H9 (cell line): ENCODE data around the gene KCNE1. TPM values are rescaled to one million over a fixed set of nuclear protein-coding genes. Genes with fewer than 3 reads are reported as not detected.

ENCODE experiments used
- DNase-seq: peaks from one replicate; pipeline ENCODE4 v3.0.0-alpha.2; 2017
- H2AFZ ChIP-seq: one replicate; pipeline ENCODE4 v1.6.1; 2013; ENCODE audit warnings: mild to moderate bottlenecking, low read length, control low read depth, moderate library complexity
- H2AK5ac ChIP-seq: 2 replicates; pipeline ENCODE4 v1.6.1; 2013; ENCODE audit warnings: low read length, control low read depth, mixed read lengths; ENCODE audit not compliant: insufficient read length
- H2BK120ac ChIP-seq: one replicate; pipeline ENCODE4 v1.6.1; 2013; ENCODE audit warnings: low read depth, mild to moderate bottlenecking, low read length, control low read depth, inconsistent platforms; ENCODE audit not compliant: poor library complexity, severe bottlenecking
- H2BK12ac ChIP-seq: 2 replicates; pipeline ENCODE4 v1.6.1; 2013; ENCODE audit warnings: low read length, control low read depth, mixed read lengths, low read depth; ENCODE audit not compliant: insufficient read length
- H2BK15ac ChIP-seq: 2 replicates; pipeline ENCODE4 v1.6.1; 2013; ENCODE audit warnings: low read depth, low read length, control low read depth
- H2BK20ac ChIP-seq: one replicate; pipeline ENCODE4 v1.6.1; 2013; ENCODE audit warnings: low read depth, mild to moderate bottlenecking, low read length, control low read depth, inconsistent platforms; ENCODE audit not compliant: poor library complexity, severe bottlenecking
- H2BK5ac ChIP-seq: 2 replicates; pipeline ENCODE4 v1.6.1; 2013; ENCODE audit warnings: low read length, control low read depth, mixed read lengths; ENCODE audit not compliant: insufficient read length
- H3K14ac ChIP-seq: 2 replicates; pipeline ENCODE4 v1.6.1; 2013; ENCODE audit warnings: low read length, control low read depth; ENCODE audit not compliant: insufficient read depth
- H3K18ac ChIP-seq: 2 replicates; pipeline ENCODE4 v1.6.1; 2013; ENCODE audit warnings: low read depth, mild to moderate bottlenecking, mixed read lengths, low read length, control low read depth; ENCODE audit not compliant: insufficient read length
- H3K23ac ChIP-seq: 2 replicates; pipeline ENCODE4 v1.6.1; 2013; ENCODE audit warnings: low read length, control low read depth, mixed read lengths, low read depth; ENCODE audit not compliant: insufficient read length
- H3K23me2 ChIP-seq: 2 replicates; pipeline ENCODE4 v1.6.1; 2013; ENCODE audit warnings: low read depth, mild to moderate bottlenecking, mixed read lengths, low read length, control low read depth; ENCODE audit not compliant: insufficient read length, poor library complexity, severe bottlenecking
- H3K27ac ChIP-seq: 2 replicates; pipeline ENCODE4 v1.5.1; 2013; ENCODE audit warnings: low read length, control low read depth, mixed read lengths, low read depth; ENCODE audit not compliant: insufficient read length
- H3K27me3 ChIP-seq: 2 replicates; pipeline ENCODE4 v1.6.1; 2013; ENCODE audit warnings: low read length, control low read depth, inconsistent platforms; ENCODE audit not compliant: insufficient read depth
- H3K4ac ChIP-seq: 2 replicates; pipeline ENCODE4 v1.6.1; 2013; ENCODE audit warnings: low read depth, mild to moderate bottlenecking, control low read depth, inconsistent platforms, low read length, moderate library complexity
- H3K4me1 ChIP-seq: 2 replicates; pipeline ENCODE4 v1.6.1; 2013; ENCODE audit warnings: low read length, control low read depth, inconsistent platforms; ENCODE audit not compliant: insufficient read depth
- H3K4me2 ChIP-seq: 2 replicates; pipeline ENCODE4 v1.6.1; 2013; ENCODE audit warnings: low read length, control low read depth, mixed read lengths; ENCODE audit not compliant: insufficient read length, insufficient read depth
- H3K56ac ChIP-seq: 2 replicates; pipeline ENCODE4 v1.6.1; 2013; ENCODE audit warnings: low read depth, mild to moderate bottlenecking, mixed read lengths, low read length, control low read depth; ENCODE audit not compliant: insufficient read length
- H3K79me1 ChIP-seq: 2 replicates; pipeline ENCODE4 v1.6.1; 2013; ENCODE audit warnings: low read depth, mild to moderate bottlenecking, moderate library complexity, low read length, control low read depth, inconsistent platforms; ENCODE audit not compliant: insufficient read depth, poor library complexity, severe bottlenecking
- H3K79me2 ChIP-seq: 2 replicates; pipeline ENCODE4 v1.6.1; 2013; ENCODE audit warnings: low read length, control low read depth, inconsistent platforms; ENCODE audit not compliant: insufficient read depth
- H3K9ac ChIP-seq: 2 replicates; pipeline ENCODE4 v1.6.1; 2013; ENCODE audit warnings: low read length, control low read depth, mixed read lengths; ENCODE audit not compliant: insufficient read length; ENCODE audit errors: extremely low read depth
- H3K9me3 ChIP-seq: one replicate; pipeline ENCODE4 v1.6.1; 2013; ENCODE audit warnings: low read depth, low read length, inconsistent platforms; ENCODE audit not compliant: control insufficient read depth
- H3T11ph ChIP-seq: one replicate; pipeline ENCODE4 v1.6.1; 2013; ENCODE audit warnings: mild to moderate bottlenecking, low read length, control low read depth, inconsistent platforms
- H4K20me1 ChIP-seq: one replicate; pipeline ENCODE4 v1.6.1; 2013; ENCODE audit not compliant: control insufficient read depth, insufficient read length, insufficient read depth
- H4K5ac ChIP-seq: 2 replicates; pipeline ENCODE4 v1.6.1; 2013; ENCODE audit warnings: low read depth, mild to moderate bottlenecking, mixed read lengths, low read length, control low read depth; ENCODE audit not compliant: insufficient read length
- H4K8ac ChIP-seq: replicated peaks from 2 replicates; pipeline ENCODE4 v1.6.1; 2013; ENCODE audit warnings: low read length, control low read depth, mixed read lengths, low read depth; ENCODE audit not compliant: insufficient read length
- H4K91ac ChIP-seq: 2 replicates; pipeline ENCODE4 v1.6.1; 2013; ENCODE audit warnings: low read depth, mild to moderate bottlenecking, moderate library complexity, mixed read lengths, low read length, control low read depth; ENCODE audit not compliant: insufficient read length
- H3K27ac Mint-ChIP-seq, 3 experiments: 2 replicates in 2 of 3; 3 replicates in 1 of 3; pipeline ENCODE4 v1.8.0; 2020 to 2021; ENCODE audit warnings: mixed read lengths in 3 of 3, mild to moderate bottlenecking in 1 of 3, moderate library complexity in 1 of 3
- H3K27me3 Mint-ChIP-seq: 2 replicates; pipeline ENCODE4 v1.8.0; 2021; ENCODE audit warnings: low read depth, mild to moderate bottlenecking, moderate library complexity, mixed read lengths
- H3K36me3 Mint-ChIP-seq, 3 experiments: 2 replicates in 2 of 3; 3 replicates in 1 of 3; pipeline ENCODE4 v1.8.0; 2020 to 2021; ENCODE audit warnings: low read depth in 3 of 3, mixed read lengths in 3 of 3; ENCODE audit not compliant: insufficient read depth in 1 of 3
- H3K4me1 Mint-ChIP-seq, 2 experiments: 2 replicates each; pipeline ENCODE4 v1.8.0; 2020; ENCODE audit warnings: mixed read lengths in 2 of 2
- H3K4me3 Mint-ChIP-seq, 2 experiments: 2 replicates in 1 of 2; 3 replicates in 1 of 2; pipeline ENCODE4 v1.8.0; 2020 to 2021; ENCODE audit warnings: mild to moderate bottlenecking in 2 of 2, mixed read lengths in 2 of 2, moderate library complexity in 1 of 2
- H3K9me3 Mint-ChIP-seq, 2 experiments: 2 replicates in 1 of 2; 3 replicates in 1 of 2; pipeline ENCODE4 v1.8.0; 2020; ENCODE audit warnings: mild to moderate bottlenecking in 2 of 2, mixed read lengths in 2 of 2, moderate library complexity in 1 of 2
- CTCF ChIP-seq: fragments of 200-600 bp; sonication (generic); conservative IDR thresholded peaks from 3 replicates; pipeline ENCODE4 v1.8.0; 2021; ENCODE audit warnings: antibody characterized with exemption, mild to moderate bottlenecking
- WGBS: extraction: QIAGEN DNeasy Blood & Tissue Kit; methylation state at CpG from one replicate; pipeline ENCODE4 v1.1.7; 2013; ENCODE audit warnings: missing lambda C conversion rate, low lambda C conversion rate, mixed read lengths; ENCODE audit not compliant: insufficient read length; ENCODE audit errors: extremely low coverage; 5-methylcytosine and 5-hydroxymethylcytosine counted together
- total RNA-seq: library from RNA; stranded (reverse); gene quantifications from 2 replicates; pipeline ENCODE4 v1.2.1, GENCODE V29; 2021

KCNE1 gene
- total RNA-seq, 1 experiment from 2014 or later = 0.28 TPM

DNA sequence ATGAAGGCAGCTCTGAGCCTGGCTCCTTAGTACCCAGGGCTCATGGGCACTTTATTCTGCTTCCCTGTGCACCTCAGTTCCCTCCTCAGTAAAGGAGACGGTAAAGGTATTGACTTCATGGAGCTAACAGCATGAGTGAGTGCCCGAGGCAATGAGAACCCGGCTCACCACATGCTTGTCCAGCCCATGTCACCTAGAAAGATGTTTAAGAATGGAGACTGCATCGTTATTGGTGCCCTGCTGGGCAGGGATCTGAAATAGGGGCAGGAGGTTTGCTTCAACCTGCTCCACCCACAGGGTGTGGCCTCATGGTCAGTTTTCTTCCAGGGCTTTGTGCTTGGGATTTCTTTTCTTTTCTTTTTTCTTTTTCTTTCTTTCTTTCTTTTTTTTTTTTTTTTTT lies 7.0 kb upstream of the KCNE1 start:
- Histone ChIP-seq H4K20me1 (no peaks in the 10 kb centered on the region), H2AFZ (no peak overlapping the region), H3K9ac (no peak overlapping the region), H3K18ac (no peak overlapping the region), H2BK15ac (no peak overlapping the region), H3K14ac (no peak overlapping the region), H3K79me1 (no peaks in the 10 kb centered on the region), H2BK20ac (no peak overlapping the region), H3T11ph (no peak overlapping the region), H2AK5ac (no peak overlapping the region), H3K27ac (no peak overlapping the region), H2BK120ac (no peak overlapping the region), H3K9me3 (no peaks in the 10 kb centered on the region), H2BK5ac (no peak overlapping the region), H3K56ac (no peak overlapping the region), H4K8ac (no peak overlapping the region), H3K23ac (no peak overlapping the region), H2BK12ac (no peak overlapping the region), H4K91ac (no peak overlapping the region), H4K5ac (no peak overlapping the region), H3K23me2 (no peaks in the 10 kb centered on the region), H3K27me3 (no peaks in the 10 kb centered on the region), H3K4ac (no peak overlapping the region), H3K79me2 (no peaks in the 10 kb centered on the region), H3K4me1 (peaks cover 2% of the 10 kb centered on the region), H3K4me2 (no peak overlapping the region)
- H3K27me3 Mint-ChIP-seq = no peaks in the 10 kb centered on the region; the same call in 1 of the 2 replicates
- H3K4me1 Mint-ChIP-seq = peaks cover 40 to 48% of the 10 kb centered on the region in 2 experiments
- TF ChIP-seq CTCF = no peak
- H3K36me3 Mint-ChIP-seq = no peaks in the 10 kb centered on the region
- no peak overlapping the region for H3K4me3 Mint-ChIP-seq
- no peak overlapping the region for H3K27ac Mint-ChIP-seq
- WGBS = no CpG with 5 or more reads among the region's 4 CpGs
- no peaks in the 10 kb centered on the region; a peak in 1 of 5 replicates for H3K9me3 Mint-ChIP-seq
- DNase-seq = no peak
